ENCODE measurements around the gene CD164L2.

The CD164L2 gene

DNA sequence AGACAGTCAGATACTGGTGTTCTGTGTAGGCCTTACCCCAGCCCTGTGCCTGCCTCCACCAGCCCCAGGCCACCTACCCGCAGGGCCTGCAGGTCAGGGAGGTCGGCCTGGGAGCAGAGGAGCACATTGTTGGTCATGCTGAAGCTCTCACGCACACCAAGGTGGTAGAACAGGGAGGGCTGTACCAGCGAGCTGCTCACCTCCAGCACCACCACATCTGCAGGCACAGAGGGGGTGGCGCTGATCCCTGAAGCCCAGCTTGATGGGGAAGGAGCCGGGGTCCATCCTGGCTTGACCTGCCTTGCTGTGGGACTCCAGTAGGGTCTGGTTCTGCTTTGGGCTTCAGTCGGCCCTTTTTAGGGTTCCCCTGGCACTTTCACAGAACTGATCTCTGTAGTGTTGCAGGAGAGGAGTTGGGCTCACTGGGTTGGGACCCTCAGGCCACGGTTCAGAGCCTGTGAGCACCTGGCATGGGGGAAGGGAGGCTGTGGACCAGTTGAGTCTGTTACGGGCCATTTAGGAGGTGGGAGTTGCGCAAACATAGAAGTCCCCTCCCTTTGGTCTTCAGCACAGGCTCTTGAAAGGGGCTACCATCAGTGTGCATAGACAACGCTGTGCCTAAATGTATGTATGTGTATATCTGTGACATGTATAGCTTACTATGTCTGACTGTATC is 18.3 kb downstream of the CD164L2 start:
- no peaks in the 10 kb centered on the region for H3K27me3 ChIP-seq (ENCODE audit: insufficient read depth, low read depth)
- H4K20me1 ChIP-seq (ENCODE audit: insufficient read depth) = no peaks in the 10 kb centered on the region
- H3K27ac ChIP-seq = no peak overlapping the region
- H3K4me2 ChIP-seq = peak overlapping the region; percentile 78
- H2AFZ ChIP-seq (ENCODE audit: low read depth) = peak overlapping the region; percentile 100
- no peak for TF ChIP-seq CTCF (conservative IDR thresholded peaks at IDR 0.05; ENCODE audit: low read depth, low read length)
- no peaks in the 10 kb centered on the region for H3K36me3 ChIP-seq (ENCODE audit: insufficient read depth)
- H3K79me2 ChIP-seq (ENCODE audit: insufficient read depth, low read depth) = no peaks in the 10 kb centered on the region
- H3K4me1 ChIP-seq (ENCODE audit: low read depth, poor library complexity, severe bottlenecking) = peaks cover 17% of the 10 kb centered on the region
- H3K4me3 ChIP-seq (IDR thresholded peaks at IDR 0.05; ENCODE audit: insufficient read depth, low read depth, low read length) = peak overlapping the region; percentile 22
- H3K9ac ChIP-seq = no peak overlapping the region

DNA sequence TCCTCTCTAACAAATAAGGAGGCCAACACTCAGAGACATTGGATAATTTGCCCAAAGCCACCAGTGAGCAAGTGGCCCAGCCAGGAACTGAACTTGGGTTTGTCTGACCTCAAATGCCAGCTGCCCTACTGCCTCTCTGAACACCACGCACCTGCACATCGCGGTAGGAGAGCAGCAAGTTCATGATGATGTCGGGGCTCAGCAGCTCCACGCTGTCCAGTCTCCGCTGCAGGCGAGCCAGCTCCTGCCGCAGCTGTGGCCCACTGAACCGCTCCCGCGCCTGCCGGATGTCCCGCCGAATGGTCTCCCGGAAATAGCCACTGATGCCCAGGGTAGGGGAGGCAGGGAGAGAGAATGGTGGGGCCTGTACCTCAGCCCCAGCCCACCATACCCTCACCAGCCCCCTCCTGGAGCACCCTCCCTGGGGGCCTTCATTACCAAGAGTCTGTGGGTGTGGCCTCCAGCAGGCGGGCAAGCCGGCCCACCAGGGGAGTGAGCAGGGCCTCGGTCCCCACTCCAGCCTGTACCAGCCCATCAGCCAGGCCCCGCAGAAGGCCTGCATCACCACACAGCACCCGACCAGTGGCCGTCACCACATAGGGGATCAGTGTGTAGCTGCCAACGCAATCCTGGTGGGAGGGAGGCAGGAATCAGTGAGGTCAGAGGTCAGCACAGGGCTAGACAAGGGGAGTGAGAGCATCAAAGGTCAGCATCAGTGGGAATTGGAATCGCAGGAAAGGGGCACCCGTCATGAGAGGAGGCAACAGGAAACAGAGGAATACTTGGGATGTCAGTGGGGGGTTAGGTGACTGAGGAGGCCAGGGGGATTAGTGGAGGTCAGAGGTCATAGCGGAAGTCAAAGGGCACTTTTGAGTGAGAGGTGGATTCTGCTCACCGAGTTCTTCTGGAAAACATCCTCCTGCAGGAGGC is 19.1 kb downstream of the CD164L2 start:
- Histone ChIP-seq H2AFZ (ENCODE audit: low read depth) (no peak overlapping the region), H3K4me1 (ENCODE audit: low read depth, poor library complexity, severe bottlenecking) (peaks cover 17% of the 10 kb centered on the region), H4K20me1 (ENCODE audit: insufficient read depth) (no peaks in the 10 kb centered on the region), H3K27ac (no peak overlapping the region), H3K27me3 (ENCODE audit: insufficient read depth, low read depth) (no peaks in the 10 kb centered on the region), H3K4me2 (no peak overlapping the region), H3K79me2 (ENCODE audit: insufficient read depth, low read depth) (no peaks in the 10 kb centered on the region), H3K9ac (no peak overlapping the region), H3K36me3 (ENCODE audit: insufficient read depth) (no peaks in the 10 kb centered on the region), H3K4me3 (IDR thresholded peaks at IDR 0.05; ENCODE audit: insufficient read depth, low read depth, low read length) (no peak overlapping the region)
- TF ChIP-seq CTCF (conservative IDR thresholded peaks at IDR 0.05; ENCODE audit: low read depth, low read length) = no peak

- Histone ChIP-seq H4K20me1 (ENCODE audit: insufficient read depth) (no peaks in the 10 kb centered on the region), H3K9ac (no peak overlapping the region), H3K27me3 (ENCODE audit: insufficient read depth, low read depth) (no peaks in the 10 kb centered on the region), H3K79me2 (ENCODE audit: insufficient read depth, low read depth) (no peaks in the 10 kb centered on the region), H3K4me3 (IDR thresholded peaks at IDR 0.05; ENCODE audit: insufficient read depth, low read depth, low read length) (no peak overlapping the region), H2AFZ (ENCODE audit: low read depth) (no peak overlapping the region), H3K36me3 (ENCODE audit: insufficient read depth) (no peaks in the 10 kb centered on the region), H3K27ac (no peak overlapping the region), H3K4me1 (ENCODE audit: low read depth, poor library complexity, severe bottlenecking) (peaks cover 12% of the 10 kb centered on the region), H3K4me2 (no peak overlapping the region)
- no peak for TF ChIP-seq CTCF (conservative IDR thresholded peaks at IDR 0.05; ENCODE audit: low read depth, low read length)
Measured at GRCh38 chr1:27361553-27361952, 21.6 kb downstream of the CD164L2 start.

DNA sequence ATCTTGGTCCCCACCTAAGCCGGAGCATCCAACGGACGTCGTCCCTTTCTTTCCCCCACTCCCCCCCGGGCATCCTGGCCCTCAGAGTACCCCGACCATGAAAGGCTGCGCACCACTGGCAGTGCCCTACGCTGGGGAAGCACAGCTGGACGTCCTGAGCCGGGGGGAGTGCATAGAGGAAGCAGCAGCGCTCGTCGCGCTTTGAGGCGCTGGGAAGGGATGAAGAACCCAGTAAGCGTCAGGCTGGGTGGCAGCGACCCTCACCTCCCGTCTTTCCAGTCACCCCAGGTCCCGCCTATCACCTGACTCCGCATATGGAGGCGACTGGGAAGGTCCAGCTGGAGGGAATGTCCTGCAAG is 22.1 kb downstream of the CD164L2 start:
- Histone ChIP-seq H3K9ac (no peak overlapping the region), H3K4me2 (no peak overlapping the region), H3K4me3 (IDR thresholded peaks at IDR 0.05; ENCODE audit: insufficient read depth, low read depth, low read length) (no peak overlapping the region), H4K20me1 (ENCODE audit: insufficient read depth) (no peaks in the 10 kb centered on the region), H3K79me2 (ENCODE audit: insufficient read depth, low read depth) (no peaks in the 10 kb centered on the region), H3K27me3 (ENCODE audit: insufficient read depth, low read depth) (no peaks in the 10 kb centered on the region), H3K4me1 (ENCODE audit: low read depth, poor library complexity, severe bottlenecking) (peaks cover 12% of the 10 kb centered on the region), H3K36me3 (ENCODE audit: insufficient read depth) (no peaks in the 10 kb centered on the region), H2AFZ (ENCODE audit: low read depth) (no peak overlapping the region), H3K27ac (no peak overlapping the region)
- TF ChIP-seq CTCF (conservative IDR thresholded peaks at IDR 0.05; ENCODE audit: low read depth, low read length) = no peak

Measured in KMS-11 (cell line).